H1 (cell line): ENCODE results near the gene SIX6. TPM values are rescaled to one million over a fixed set of nuclear protein-coding genes. Genes with fewer than 3 reads are reported as not detected.

Experiments used
- CTCF ChIA-PET: fragments of 300-600 bp; sonication (Branson Sonifier 250); formaldehyde crosslinking; loops from one replicate; lab custom pipeline; 2021; ENCODE audit not compliant: partially characterized antibody; lab: Charles Lee
- POLR2A ChIA-PET: fragments of 300-600 bp; sonication (Branson Sonifier 250); formaldehyde crosslinking; loops from one replicate; lab custom pipeline; 2021; ENCODE audit warnings: inconsistent platforms; ENCODE audit not compliant: partially characterized antibody; lab: Charles Lee
- DNase-seq, 2 experiments: peaks; one replicate each; pipeline versions ENCODE4 v3.0.0 to v3.0.0-alpha.2; 2010 to 2022; ENCODE audit warnings: low spot score in 2 of 2, low read depth in 1 of 2, mixed read lengths in 1 of 2
- FAIRE-seq: peaks from 2 replicates; lab custom pipeline; 2011; peaks lifted over from hg19 to GRCh38; lab: Jason Lieb, UNC
- H2AFZ ChIP-seq: 2 replicates; pipeline ENCODE4 v1.8.1; 2012; ENCODE audit warnings: low read length, inconsistent platforms
- H2AK5ac ChIP-seq: 2 replicates; pipeline ENCODE4 v1.6.1; 2013; ENCODE audit warnings: low read depth, low read length
- H2BK120ac ChIP-seq: replicated peaks from 2 replicates; pipeline ENCODE3; 2013; ENCODE audit warnings: low read depth, low read length, inconsistent platforms
- H2BK12ac ChIP-seq: 2 replicates; pipeline ENCODE4 v1.6.1; 2013; ENCODE audit warnings: low read depth, low read length
- H2BK15ac ChIP-seq: 2 replicates; pipeline ENCODE4 v1.6.1; 2013; ENCODE audit warnings: low read length
- H2BK20ac ChIP-seq: 2 replicates; pipeline ENCODE4 v1.6.1; 2013; ENCODE audit warnings: low read length
- H2BK5ac ChIP-seq: 2 replicates; pipeline ENCODE4 v1.6.1; 2013; ENCODE audit warnings: low read depth, low read length
- H3K14ac ChIP-seq: 2 replicates; pipeline ENCODE4 v1.6.1; 2013; ENCODE audit warnings: inconsistent platforms; ENCODE audit not compliant: insufficient read length
- H3K18ac ChIP-seq: 2 replicates; pipeline ENCODE4 v1.6.1; 2013; ENCODE audit warnings: low read length; ENCODE audit errors: extremely low read depth
- H3K23ac ChIP-seq: 2 replicates; pipeline ENCODE4 v1.6.1; 2013; ENCODE audit warnings: inconsistent platforms; ENCODE audit not compliant: insufficient read length
- H3K23me2 ChIP-seq: 2 replicates; pipeline ENCODE4 v1.6.1; 2013; ENCODE audit warnings: low read depth, low read length
- H3K27ac ChIP-seq: 2 replicates; pipeline ENCODE4 v1.6.1; 2011; ENCODE audit warnings: low read depth, low read length, inconsistent platforms
- H3K27me3 ChIP-seq, 4 experiments: replicated peaks in 1 of 4; 1 replicate in 1 of 4; 2 replicates in 3 of 4; pipeline versions ENCODE4 v1.6.1 to v1.8.1; 2011 to 2013; ENCODE audit warnings: low read length in 3 of 4, mild to moderate bottlenecking in 3 of 4, inconsistent platforms in 2 of 4, mixed read lengths in 2 of 4, moderate library complexity in 1 of 4; ENCODE audit not compliant: control insufficient read depth in 3 of 4, insufficient read depth in 3 of 4; ENCODE audit errors: extremely low read depth in 1 of 4
- H3K36me3 ChIP-seq, 4 experiments: 2 replicates each; pipeline versions ENCODE4 v1.6.1 to v1.8.1; 2011 to 2013; ENCODE audit warnings: mild to moderate bottlenecking in 4 of 4, low read length in 3 of 4, moderate library complexity in 2 of 4, control low read depth in 1 of 4, inconsistent platforms in 1 of 4; ENCODE audit not compliant: insufficient read depth in 4 of 4, control insufficient read depth in 2 of 4
- H3K4ac ChIP-seq: replicated peaks from 2 replicates; pipeline ENCODE3; 2013; ENCODE audit warnings: low read length, low read depth, mixed read lengths, inconsistent platforms; ENCODE audit not compliant: insufficient read length
- H3K4me1 ChIP-seq, 4 experiments: replicated peaks in 1 of 4; 1 replicate in 1 of 4; 2 replicates in 3 of 4; pipeline versions ENCODE4 v1.6.1 to v1.8.1; 2011 to 2013; ENCODE audit warnings: low read length in 3 of 4, inconsistent platforms in 2 of 4, mixed read lengths in 1 of 4; ENCODE audit not compliant: insufficient read depth in 4 of 4, control insufficient read depth in 3 of 4
- H3K4me2 ChIP-seq, 2 experiments: 2 replicates each; pipeline versions ENCODE4 v1.6.1 to v1.8.1; 2011 to 2013; ENCODE audit warnings: low read depth in 2 of 2, low read length in 2 of 2, control low read depth in 1 of 2, inconsistent platforms in 1 of 2, mild to moderate bottlenecking in 1 of 2; ENCODE audit not compliant: insufficient read depth in 1 of 2
- H3K4me3 ChIP-seq, 4 experiments: fragments of 200-600, 300-600 bp in 1 of 4; sonication (generic), shearing (Covaris generic), sonication (Bioruptor Twin) in 1 of 4; 2 replicates each; pipeline versions ENCODE4 v1.5.1 to v1.8.1; 2011 to 2016; ENCODE audit warnings: low read length in 4 of 4, low read depth in 3 of 4, control low read depth in 2 of 4, inconsistent platforms in 2 of 4, mild to moderate bottlenecking in 2 of 4, mixed read lengths in 1 of 4, moderate library complexity in 1 of 4; ENCODE audit not compliant: insufficient read depth in 2 of 4; ENCODE audit errors: extremely low read depth in 1 of 4
- H3K56ac ChIP-seq: replicated peaks from 2 replicates; pipeline ENCODE3; 2013; ENCODE audit warnings: low read depth, mild to moderate bottlenecking, mixed read lengths, low read length, inconsistent platforms; ENCODE audit not compliant: insufficient read length
- H3K79me1 ChIP-seq: 2 replicates; pipeline ENCODE4 v1.6.1; 2013; ENCODE audit warnings: low read depth, low read length, control low read depth
- H3K79me2 ChIP-seq, 2 experiments: 2 replicates each; pipeline versions ENCODE4 v1.6.1 to v1.8.1; 2012 to 2013; ENCODE audit warnings: low read length in 2 of 2, mild to moderate bottlenecking in 2 of 2, inconsistent platforms in 1 of 2; ENCODE audit not compliant: insufficient read depth in 2 of 2, control insufficient read depth in 1 of 2
- H3K9ac ChIP-seq, 4 experiments: replicated peaks in 1 of 4; 1 replicate in 1 of 4; 2 replicates in 3 of 4; pipeline versions ENCODE4 v1.6.1 to v1.8.1; 2011 to 2013; ENCODE audit warnings: low read depth in 3 of 4, low read length in 3 of 4, control low read depth in 2 of 4, mild to moderate bottlenecking in 2 of 4, moderate library complexity in 2 of 4, inconsistent platforms in 1 of 4; ENCODE audit errors: extremely low read depth in 1 of 4
- H3K9me3 ChIP-seq, 2 experiments: 2 replicates each; pipeline versions ENCODE4 v1.6.1 to v1.8.1; 2012 to 2013; ENCODE audit warnings: mild to moderate bottlenecking in 2 of 2, moderate library complexity in 2 of 2, control low read depth in 1 of 2, inconsistent platforms in 1 of 2, low read depth in 1 of 2, low read length in 1 of 2, mixed read lengths in 1 of 2; ENCODE audit not compliant: insufficient read depth in 2 of 2
- H4K20me1 ChIP-seq, 2 experiments: replicated peaks in 1 of 2; 2 replicates each; pipeline versions ENCODE3 to v1.8.1; 2011 to 2013; ENCODE audit warnings: inconsistent platforms in 2 of 2, low read length in 2 of 2, mild to moderate bottlenecking in 1 of 2; ENCODE audit not compliant: insufficient read depth in 2 of 2, control insufficient read depth in 1 of 2
- H4K5ac ChIP-seq: 2 replicates; pipeline ENCODE4 v1.6.1; 2013; ENCODE audit warnings: low read length, low read depth, mixed read lengths, inconsistent platforms; ENCODE audit not compliant: insufficient read length
- H4K8ac ChIP-seq: 2 replicates; pipeline ENCODE4 v1.8.0; 2013; ENCODE audit warnings: mild to moderate bottlenecking, moderate library complexity, low read length, inconsistent platforms; ENCODE audit not compliant: insufficient read depth; ENCODE audit errors: extremely low read depth
- H4K91ac ChIP-seq: replicated peaks from 2 replicates; pipeline ENCODE3; 2013; ENCODE audit warnings: low read length, mixed read lengths, inconsistent platforms; ENCODE audit not compliant: insufficient read length
- BCL11A ChIP-seq, 2 experiments: IDR thresholded peaks; one replicate each; pipeline ENCODE4 v1.6.1; 2011; ENCODE audit warnings: low read depth in 2 of 2, low read length in 2 of 2, mild to moderate bottlenecking in 2 of 2
- CEBPB ChIP-seq: IDR thresholded peaks from 2 replicates; pipeline ENCODE4 v1.6.1; 2012; ENCODE audit warnings: low read depth, low read length
- EP300 ChIP-seq, 2 experiments: IDR thresholded peaks; 1 replicate in 1 of 2; 2 replicates in 1 of 2; pipeline ENCODE4 v1.6.1; 2011 to 2012; ENCODE audit warnings: low read depth in 2 of 2, low read length in 2 of 2, mild to moderate bottlenecking in 2 of 2, borderline replicate concordance in 1 of 2, inconsistent platforms in 1 of 2, moderate library complexity in 1 of 2
- GABPA ChIP-seq: IDR thresholded peaks from 2 replicates; pipeline ENCODE4 v1.6.1; 2011; ENCODE audit warnings: mild to moderate bottlenecking, low read length, moderate library complexity, borderline replicate concordance; ENCODE audit not compliant: insufficient read depth
- JUND ChIP-seq: IDR thresholded peaks from 2 replicates; pipeline ENCODE4 v1.6.1; 2011; ENCODE audit warnings: mild to moderate bottlenecking, improper control_type of control experiment, low read length
- KDM5A ChIP-seq: fragments of 200-600 bp; IDR thresholded peaks from 2 replicates; pipeline ENCODE4 v1.7.1; 2012; ENCODE audit warnings: mild to moderate bottlenecking, low read length, inconsistent platforms, mixed read lengths
- polyA plus RNA-seq, 7 experiments: library from polyadenylated mRNA; depleted of rRNA in 3 of 7; stranded (reverse) in 5 of 7; unstranded in 2 of 7; fragments of >200 nt in 5 of 7; fragments of 200-250 nt in 2 of 7; gene quantifications; 1 replicate in 5 of 7; 2 replicates in 1 of 7; 4 replicates in 1 of 7; pipeline versions ENCODE4 v1.2.1 to v1.2.3, GENCODE V29; 2011 to 2013; ENCODE audit warnings: missing spikeins in 2 of 7, mixed read lengths in 2 of 7
- total RNA-seq: library from RNA; stranded (reverse); fragmentation: NEBNext Ultra II Directional; extraction: Animal tissue kit (Norgen Biotek cat#: 25700); gene quantifications from 2 replicates; pipeline ENCODE4 v1.2.1, GENCODE V29; 2021

Gene SIX6
- total and polyA plus RNA-seq, 2 of the 8 experiments (the other 6 are each of a cell fraction or from before 2014, with no cell fraction given), result 0.03 TPM; not detected in 1

GRCh38 chr14:60502541-60502940 is 6.4 kb upstream of the SIX6 start:
- H3K27ac ChIP-seq, result no peak overlapping the region
- no peak overlapping the region for H2AFZ ChIP-seq
- no peak overlapping the region for H2BK120ac ChIP-seq
- TF ChIP-seq KDM5A, result no peak
- no peak for TF ChIP-seq EP300 (IDR thresholded peaks at IDR 0.05; ENCODE audit: borderline replicate concordance in 1 of 2, low read depth in 2 of 2, low read length in 2 of 2)
- no peak for TF ChIP-seq CEBPB
- no peak for TF ChIP-seq GABPA
- no peak for TF ChIP-seq BCL11A (IDR thresholded peaks at IDR 0.05; ENCODE audit: low read depth in 2 of 2, low read length in 2 of 2)
- TF ChIP-seq JUND, result no peak
- TF ChIP-seq, all 59 proteins: peak for 0
- Histone ChIP-seq H2BK15ac (no peak overlapping the region), H3K27me3 (peaks cover 26 to 42% (median 33%) of the 10 kb centered on the region in 4 experiments), H3K4ac (no peak overlapping the region), H3K9me3 (no peaks in the 10 kb centered on the region), H3K23me2 (no peaks in the 10 kb centered on the region), H2BK12ac (no peak overlapping the region), H4K8ac (no peak overlapping the region), H3K23ac (no peak overlapping the region), H3K79me1 (no peaks in the 10 kb centered on the region), H3K56ac (no peak overlapping the region), H3K9ac (no peak overlapping the region), H4K5ac (no peak overlapping the region), H2BK20ac (no peak overlapping the region), H3K4me2 (no peak overlapping the region), H2BK5ac (no peak overlapping the region), H4K91ac (no peak overlapping the region), H2AK5ac (no peak overlapping the region), H3K4me1 (peaks cover 3 to 11% (median 6%) of the 10 kb centered on the region in 4 experiments; a peak in 5 of 7 replicates), H3K14ac (no peak overlapping the region), H3K79me2 (no peaks in the 10 kb centered on the region), H3K18ac (no peak overlapping the region), H3K4me3 (no peak overlapping the region), H4K20me1 (peaks cover 0 to 10% of the 10 kb centered on the region in 2 experiments), H3K36me3 (peaks cover 0 to 7% (median 0%) of the 10 kb centered on the region in 4 experiments; a peak in 1 of 8 replicates)
- ChIA-PET POLR2A (interaction anchor here (0.9 kb wide), 1 partner anchor 12 kb away, joined by 3 read pairs; no protein-coding TSS in a partner anchor), CTCF (interaction anchor here (0.8 kb wide), 1 partner anchor 171 kb away, joined by 4 read pairs; no protein-coding TSS in a partner anchor)
- FAIRE-seq (no peak), DNase-seq (no peak)
